PC-9 (cell line): Measurements from ENCODE around the gene ZNF580. TPM values are rescaled to one million over a fixed set of nuclear protein-coding genes. Genes with fewer than 3 reads are reported as not detected.
A peak's percentile ranks its signal among the peaks of the same experiment; 100 is the strongest.

Experiments used
- BruUV-seq: library from RNA; stranded (reverse); fragments of 400-500 nt; replicated peaks from 2 replicates; lab custom pipeline; 2021; lab: Mats Ljungman, UMichigan
- CTCF ChIA-PET: fragments of 300-600 bp; sonication (Branson Sonifier 250); formaldehyde crosslinking; loops from one replicate; lab custom pipeline; 2022; ENCODE audit warnings: antibody characterized with exemption; lab: Charles Lee
- POLR2A ChIA-PET: fragments of 300-600 bp; sonication (Branson Sonifier 250); formaldehyde crosslinking; loops from one replicate; lab custom pipeline; 2022; ENCODE audit warnings: antibody characterized with exemption; ENCODE audit not compliant: unreplicated experiment; lab: Charles Lee
- DNase-seq, 2 experiments: peaks; one replicate each; pipeline versions ENCODE4 v3.0.0 to v3.0.0-alpha.2; 2015 to 2022; ENCODE audit warnings: mixed read lengths in 1 of 2
- H2AFZ ChIP-seq: fragments of 200-600 bp; sonication (generic); 2 replicates; pipeline ENCODE4 v1.8.1; 2017; ENCODE audit warnings: antibody characterized with exemption
- H3F3A ChIP-seq: fragments of 200-600 bp; sonication (generic); 2 replicates; pipeline ENCODE4 v1.8.1; 2017; ENCODE audit warnings: antibody characterized with exemption, mild to moderate bottlenecking, low read depth; ENCODE audit not compliant: insufficient read depth
- H3K27ac ChIP-seq: fragments of 200-600 bp; sonication (generic); 2 replicates; pipeline ENCODE4 v1.6.1; 2016; ENCODE audit warnings: mixed run types
- H3K27me3 ChIP-seq: fragments of 200-600 bp; sonication (generic); 2 replicates; pipeline ENCODE4 v1.6.1; 2016; ENCODE audit warnings: low read depth, mixed run types; ENCODE audit not compliant: insufficient read depth
- H3K36me3 ChIP-seq: fragments of 200-600 bp; sonication (generic); 2 replicates; pipeline ENCODE4 v1.6.1; 2016; ENCODE audit warnings: low read depth, mixed run types
- H3K4me1 ChIP-seq: fragments of 200-600 bp; sonication (generic); replicated peaks from 2 replicates; pipeline ENCODE4 v1.6.1; 2016; ENCODE audit warnings: mixed run types; ENCODE audit not compliant: insufficient read depth
- H3K4me2 ChIP-seq: fragments of 200-600 bp; sonication (generic); 2 replicates; pipeline ENCODE4 v1.6.1; 2017; ENCODE audit warnings: mixed run types
- H3K4me3 ChIP-seq: fragments of 200-600 bp; sonication (generic); 2 replicates; pipeline ENCODE4 v1.6.1; 2016; ENCODE audit warnings: mixed run types
- H3K79me2 ChIP-seq: fragments of 200-600 bp; sonication (generic); 2 replicates; pipeline ENCODE4 v1.6.1; 2017; ENCODE audit warnings: low read depth, mixed run types
- H3K9me2 ChIP-seq: fragments of 200-600 bp; sonication (generic); 2 replicates; pipeline ENCODE4 v1.8.1; 2017; ENCODE audit warnings: mild to moderate bottlenecking; ENCODE audit not compliant: insufficient read depth
- H3K9me3 ChIP-seq: fragments of 200-600 bp; sonication (generic); 2 replicates; pipeline ENCODE4 v1.8.1; 2016; ENCODE audit warnings: low read depth; ENCODE audit not compliant: insufficient read depth
- H4K20me1 ChIP-seq: fragments of 200-600 bp; sonication (generic); 2 replicates; pipeline ENCODE4 v1.8.1; 2017; ENCODE audit not compliant: insufficient read depth
- EZH2 ChIP-seq: fragments of 200-600 bp; sonication (generic); IDR thresholded peaks from 2 replicates; pipeline ENCODE4 v1.8.0; 2017; ENCODE audit warnings: antibody characterized with exemption, low read depth
- intact Hi-C: fragments of 100-400 bp; cut with micrococcal nuclease; formaldehyde crosslinking; loops from one replicate; pipeline ENCODE4 v1.10.0; 2022; ENCODE audit not compliant: unreplicated experiment
- total RNA-seq: library from RNA; stranded (reverse); gene quantifications from 2 replicates; pipeline ENCODE4 v1.2.3, GENCODE V29; 2021
- TF ChIP-seq, protein P1 (sequence below): fragments of 200-600 bp; sonication (generic); conservative IDR thresholded peaks from 2 replicates; pipeline ENCODE4 v1.6.1; 2017; ENCODE audit warnings: mixed run types, antibody characterized with exemption, mild to moderate bottlenecking, moderate library complexity

The ZNF580 gene
- total RNA-seq, 1 experiment from 2014 or later = 56.6 TPM

DNA sequence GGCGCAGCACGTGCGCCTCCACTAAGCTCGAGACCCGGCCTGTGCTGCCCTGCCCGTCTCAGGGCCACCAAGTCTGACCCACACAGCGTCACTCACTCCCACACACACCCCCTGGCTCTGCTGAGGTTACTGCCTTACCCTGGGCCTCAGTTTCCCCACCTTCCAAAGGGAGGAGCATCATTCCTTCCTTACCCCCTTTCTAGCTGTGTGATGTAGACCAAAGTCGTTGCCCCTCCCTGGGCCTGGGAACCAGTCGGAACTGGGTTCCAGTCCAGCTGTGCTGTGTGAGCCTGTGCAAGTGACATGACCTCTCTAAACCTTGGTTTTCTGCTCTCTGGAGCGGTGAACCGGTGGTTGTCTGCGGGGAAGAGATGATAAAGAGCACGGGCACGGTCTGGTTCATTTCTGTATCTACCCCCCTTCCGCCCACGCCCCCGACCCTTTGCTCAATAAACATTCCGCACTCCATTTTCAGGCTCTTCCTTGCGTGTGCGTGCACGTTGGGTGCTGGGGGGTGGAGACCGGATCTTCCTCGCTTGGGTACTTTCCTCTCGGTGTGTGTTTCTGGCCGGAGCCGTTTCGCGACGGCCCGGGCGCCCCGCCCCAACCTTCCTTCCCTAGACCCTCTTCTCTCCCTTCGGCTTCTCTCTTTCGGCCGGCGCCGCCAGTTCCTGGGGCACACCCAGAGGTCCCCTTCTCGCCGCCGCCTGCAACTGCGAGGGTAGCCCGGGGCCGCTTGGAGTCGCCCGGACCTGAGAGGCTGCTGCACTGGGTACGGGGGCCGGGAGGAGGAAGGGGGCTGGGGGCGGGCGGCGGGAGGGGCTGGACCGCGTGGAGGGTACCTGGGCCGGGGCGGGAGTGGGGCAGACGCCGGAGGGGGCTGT lies 2.4 kb downstream of the ZNF580 start, which contains the start of gene ZNF581:
ZNF581 (plus strand) TSS at position 647 of the 884 bp plus-strand sequence. CDS start 923 bp downstream, outside the sequence.
- no peaks in the 10 kb centered on the region for H3K27me3 ChIP-seq
- ChIA-PET POLR2A (interaction anchor here (0.6 to 1.2 kb wide), 4 partner anchors 11 to 671 kb away, joined by 3 to 13 read pairs (median 7); partner anchors contain the start of genes NAT14 and ZSCAN5A), CTCF (no interaction called here)
- no peak for TF ChIP-seq EZH2
- TF ChIP-seq, protein P1, sequence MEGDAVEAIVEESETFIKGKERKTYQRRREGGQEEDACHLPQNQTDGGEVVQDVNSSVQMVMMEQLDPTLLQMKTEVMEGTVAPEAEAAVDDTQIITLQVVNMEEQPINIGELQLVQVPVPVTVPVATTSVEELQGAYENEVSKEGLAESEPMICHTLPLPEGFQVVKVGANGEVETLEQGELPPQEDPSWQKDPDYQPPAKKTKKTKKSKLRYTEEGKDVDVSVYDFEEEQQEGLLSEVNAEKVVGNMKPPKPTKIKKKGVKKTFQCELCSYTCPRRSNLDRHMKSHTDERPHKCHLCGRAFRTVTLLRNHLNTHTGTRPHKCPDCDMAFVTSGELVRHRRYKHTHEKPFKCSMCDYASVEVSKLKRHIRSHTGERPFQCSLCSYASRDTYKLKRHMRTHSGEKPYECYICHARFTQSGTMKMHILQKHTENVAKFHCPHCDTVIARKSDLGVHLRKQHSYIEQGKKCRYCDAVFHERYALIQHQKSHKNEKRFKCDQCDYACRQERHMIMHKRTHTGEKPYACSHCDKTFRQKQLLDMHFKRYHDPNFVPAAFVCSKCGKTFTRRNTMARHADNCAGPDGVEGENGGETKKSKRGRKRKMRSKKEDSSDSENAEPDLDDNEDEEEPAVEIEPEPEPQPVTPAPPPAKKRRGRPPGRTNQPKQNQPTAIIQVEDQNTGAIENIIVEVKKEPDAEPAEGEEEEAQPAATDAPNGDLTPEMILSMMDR = no peak
- peaks cover 58% of the 10 kb centered on the region; the same call in 1 of the 2 replicates for H3F3A ChIP-seq
- H3K4me3 ChIP-seq = peak within 1 kb of the TSS; percentile 66
- no TSS peak for BruUV-seq
- DNase-seq = peak; percentile 74 to 79
- H3K9me2 ChIP-seq = no peaks in the 10 kb centered on the region
- intact Hi-C loops = loop anchor here (1.0 kb wide), 2 partner anchors 11 to 32 kb away; partner anchors contain the start of gene EPN1
- peaks cover 9% of the 10 kb centered on the region for H3K36me3 ChIP-seq
- H3K79me2 ChIP-seq = peaks cover 50% of the 10 kb centered on the region
- H4K20me1 ChIP-seq = peaks cover 11% of the 10 kb centered on the region
- peak within 1 kb of the TSS; percentile 44 for H3K27ac ChIP-seq
- H2AFZ ChIP-seq = peak within 1 kb of the TSS; percentile 59
- H3K4me1 ChIP-seq = peaks cover 8% of the 10 kb centered on the region
- peak within 1 kb of the TSS; percentile 90 for H3K4me2 ChIP-seq
- H3K9me3 ChIP-seq = no peaks in the 10 kb centered on the region

DNA sequence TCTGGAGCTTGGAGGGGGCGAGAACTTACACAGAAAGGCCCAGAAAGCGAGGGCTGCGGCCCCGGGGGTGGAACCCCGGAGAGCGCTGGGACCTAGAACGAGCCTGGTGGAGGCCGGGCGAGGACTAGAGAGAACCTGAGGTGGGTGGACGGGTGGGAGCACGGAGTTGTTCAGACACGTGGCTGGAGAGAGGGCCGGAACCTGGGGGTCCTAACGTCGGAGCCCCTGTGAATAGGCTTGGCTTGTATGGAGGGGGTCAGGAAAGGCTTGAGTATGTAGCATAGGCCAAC lies 3.0 kb downstream of the ZNF580 start:
- peak overlapping the region; percentile 59; the same call in 1 of the 2 replicates for H2AFZ ChIP-seq
- H3K36me3 ChIP-seq = peaks cover 6% of the 10 kb centered on the region
- ChIA-PET POLR2A (no interaction called here), CTCF (no interaction called here)
- H3K4me3 ChIP-seq = peak overlapping the region; percentile 66
- no TSS peak for BruUV-seq
- no peaks in the 10 kb centered on the region for H3K27me3 ChIP-seq
- intact Hi-C loops = loop anchor here (1.0 kb wide), 2 partner anchors 10 to 31 kb away; partner anchors contain the start of gene EPN1
- H3K79me2 ChIP-seq = peaks cover 50% of the 10 kb centered on the region
- TF ChIP-seq, protein P1 = no peak
- no peak for TF ChIP-seq EZH2
- no peaks in the 10 kb centered on the region for H3K9me2 ChIP-seq
- no peak for DNase-seq
- H4K20me1 ChIP-seq = peaks cover 11% of the 10 kb centered on the region
- peaks cover 52% of the 10 kb centered on the region; the same call in 1 of the 2 replicates for H3F3A ChIP-seq
- H3K4me2 ChIP-seq = peak overlapping the region; percentile 90
- H3K9me3 ChIP-seq = no peaks in the 10 kb centered on the region
- peak overlapping the region; percentile 44 for H3K27ac ChIP-seq
- peaks cover 8% of the 10 kb centered on the region for H3K4me1 ChIP-seq

DNA sequence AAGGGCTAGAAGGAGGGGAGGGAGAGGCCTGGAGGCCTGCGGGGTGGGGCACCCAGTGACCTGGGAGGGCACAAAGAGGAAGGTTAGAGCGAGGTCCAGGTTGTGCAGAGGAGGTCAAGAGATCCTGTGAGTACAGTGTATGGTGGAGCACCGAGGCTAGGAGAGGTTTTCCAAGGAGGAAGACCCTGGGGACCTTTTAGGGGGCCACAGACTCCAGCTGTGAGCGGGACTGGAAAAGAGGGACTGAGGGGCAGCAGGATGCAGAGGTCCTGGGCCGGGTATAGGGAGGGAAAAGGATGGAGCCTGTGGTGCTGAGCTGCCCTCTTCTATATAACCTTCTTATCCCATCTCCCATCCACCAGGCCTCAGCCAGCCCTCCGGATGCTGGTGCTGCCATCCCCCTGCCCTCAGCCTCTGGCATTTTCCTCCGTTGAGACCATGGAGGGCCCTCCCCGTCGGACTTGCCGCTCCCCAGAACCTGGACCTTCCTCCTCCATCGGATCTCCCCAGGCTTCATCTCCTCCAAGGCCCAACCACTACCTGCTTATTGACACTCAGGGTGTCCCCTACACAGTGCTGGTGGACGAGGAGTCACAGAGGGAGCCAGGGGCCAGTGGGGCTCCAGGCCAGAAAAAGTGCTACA lies 3.5 kb downstream of the ZNF580 start:
- DNase-seq = no peak
- H3K27ac ChIP-seq = peak overlapping the region; percentile 44
- H3K79me2 ChIP-seq = peaks cover 50% of the 10 kb centered on the region
- no peaks in the 10 kb centered on the region for H3K9me2 ChIP-seq
- intact Hi-C loops = no loop called here
- ChIA-PET POLR2A (no interaction called here), CTCF (no interaction called here)
- peaks cover 47% of the 10 kb centered on the region; the same call in 1 of the 2 replicates for H3F3A ChIP-seq
- H3K4me1 ChIP-seq = peaks cover 8% of the 10 kb centered on the region
- H2AFZ ChIP-seq = peak overlapping the region; percentile 59; the same call in 1 of the 2 replicates
- H3K4me2 ChIP-seq = peak overlapping the region; percentile 90
- TF ChIP-seq EZH2 = no peak
- TF ChIP-seq, protein P1 = no peak
- no peaks in the 10 kb centered on the region for H3K27me3 ChIP-seq
- peaks cover 10% of the 10 kb centered on the region for H4K20me1 ChIP-seq
- H3K36me3 ChIP-seq = peaks cover 6% of the 10 kb centered on the region
- peak overlapping the region; percentile 66 for H3K4me3 ChIP-seq
- no peaks in the 10 kb centered on the region for H3K9me3 ChIP-seq
- no TSS peak for BruUV-seq
